Panc1 (cell line): ENCODE measurements around the gene FRMD4A. TPM values are rescaled to one million over a fixed set of nuclear protein-coding genes. Genes with fewer than 3 reads are reported as not detected.

ENCODE experiments used
- ATAC-seq: fragments of 200-7000 bp; cut with Tn5 transposase; 2 replicates; pipeline ENCODE4 v1.9.1; 2020; ENCODE audit warnings: mild to moderate bottlenecking, moderate library complexity
- BruUV-seq: library from RNA; stranded (reverse); fragments of 400-500 nt; replicated peaks from 2 replicates; lab custom pipeline; 2021; lab: Mats Ljungman, UMichigan
- CTCF ChIA-PET: fragments of 300-600 bp; sonication (Branson Sonifier 250); formaldehyde crosslinking; loops from one replicate; lab custom pipeline; 2022; ENCODE audit warnings: antibody characterized with exemption; lab: Charles Lee
- POLR2A ChIA-PET: fragments of 300-600 bp; sonication (Branson Sonifier 250); formaldehyde crosslinking; loops from one replicate; lab custom pipeline; 2022; ENCODE audit warnings: antibody characterized with exemption; lab: Charles Lee
- DNase-seq: peaks from one replicate; pipeline ENCODE4 v3.0.0-alpha.2; 2010; ENCODE audit warnings: low read depth, low spot score
- H3K27ac ChIP-seq: 2 replicates; pipeline ENCODE4 v1.5.1; 2011; ENCODE audit warnings: mild to moderate bottlenecking, low read length, inconsistent platforms
- H3K27me3 ChIP-seq: fragments of 200-500 bp; sonication (Bioruptor generic); 2 replicates; pipeline ENCODE4 v1.6.0; 2014; ENCODE audit warnings: low read length, inconsistent platforms; ENCODE audit not compliant: control insufficient read depth, insufficient read depth
- H3K36me3 ChIP-seq: fragments of 200-500 bp; sonication (Bioruptor generic); 2 replicates; pipeline ENCODE4 v1.5.1; 2014; ENCODE audit warnings: inconsistent platforms, mild to moderate bottlenecking, low read length, moderate library complexity; ENCODE audit not compliant: control insufficient read depth, insufficient read depth
- H3K4me1 ChIP-seq: 2 replicates; pipeline ENCODE4 v1.5.1; 2011; ENCODE audit warnings: inconsistent platforms, mild to moderate bottlenecking, low read length, moderate library complexity; ENCODE audit not compliant: control insufficient read depth, insufficient read depth
- H3K4me3 ChIP-seq, 2 experiments: 2 replicates each; pipeline ENCODE4 v1.5.1; 2011 to 2012; ENCODE audit warnings: low read depth in 2 of 2, low read length in 2 of 2, mild to moderate bottlenecking in 2 of 2, inconsistent platforms in 1 of 2, moderate library complexity in 1 of 2
- H3K9me3 ChIP-seq: fragments of 200-500 bp; sonication (Bioruptor generic); 2 replicates; pipeline ENCODE4 v1.5.1; 2014; ENCODE audit warnings: low read depth, mild to moderate bottlenecking, inconsistent platforms, low read length, moderate library complexity; ENCODE audit not compliant: control insufficient read depth, insufficient read depth
- POLR2AphosphoS5 ChIP-seq: IDR thresholded peaks from 2 replicates; pipeline ENCODE4 v1.6.1; 2012; ENCODE audit warnings: mild to moderate bottlenecking, low read depth, low read length, moderate library complexity
- SIN3A ChIP-seq: IDR thresholded peaks from 2 replicates; pipeline ENCODE4 v1.6.1; 2012; ENCODE audit warnings: low read depth, mild to moderate bottlenecking, low read length, moderate library complexity, borderline replicate concordance; ENCODE audit not compliant: insufficient read depth
- TCF7L2 ChIP-seq: IDR thresholded peaks from 2 replicates; pipeline ENCODE4 v1.6.1; 2011; ENCODE audit warnings: mild to moderate bottlenecking, low read depth, low read length, inconsistent platforms
- in situ Hi-C: cut with HindIII; loops from 2 replicates; pipeline ENCODE4 v1.10.0; 2016; ENCODE audit warnings: low sequenced_read_pairs, low pct_unique_long_range_greater_than_20kb
- intact Hi-C: fragments of 100-400 bp; cut with micrococcal nuclease; formaldehyde crosslinking; loops from one replicate; pipeline ENCODE4 v1.10.0; 2022; ENCODE audit not compliant: unreplicated experiment
- total RNA-seq: library from RNA; stranded (reverse); gene quantifications from one replicate; pipeline ENCODE4 v1.2.1, GENCODE V29; 2021; ENCODE audit not compliant: unreplicated experiment
- TF ChIP-seq, protein P1 (sequence below): fragments of 450-650 bp; IDR thresholded peaks from 2 replicates; pipeline ENCODE4 v1.5.1; 2017; ENCODE audit warnings: mild to moderate bottlenecking
- TF ChIP-seq, protein P2 (sequence below), 2 experiments: IDR thresholded peaks; 2 replicates each; pipeline ENCODE4 v1.6.1; 2011 to 2012; ENCODE audit warnings: low read depth in 2 of 2, control low read depth in 1 of 2, low read length in 1 of 2, mild to moderate bottlenecking in 1 of 2, moderate library complexity in 1 of 2; ENCODE audit not compliant: insufficient read depth in 1 of 2

The FRMD4A gene
- total RNA-seq, 1 experiment from 2014 or later: 7.1 TPM

GRCh38 chr10:14378387-14378960 is 47.8 kb upstream of the FRMD4A start:
- H3K4me1 ChIP-seq: no peaks in the 10 kb centered on the region
- TF ChIP-seq, protein P1, sequence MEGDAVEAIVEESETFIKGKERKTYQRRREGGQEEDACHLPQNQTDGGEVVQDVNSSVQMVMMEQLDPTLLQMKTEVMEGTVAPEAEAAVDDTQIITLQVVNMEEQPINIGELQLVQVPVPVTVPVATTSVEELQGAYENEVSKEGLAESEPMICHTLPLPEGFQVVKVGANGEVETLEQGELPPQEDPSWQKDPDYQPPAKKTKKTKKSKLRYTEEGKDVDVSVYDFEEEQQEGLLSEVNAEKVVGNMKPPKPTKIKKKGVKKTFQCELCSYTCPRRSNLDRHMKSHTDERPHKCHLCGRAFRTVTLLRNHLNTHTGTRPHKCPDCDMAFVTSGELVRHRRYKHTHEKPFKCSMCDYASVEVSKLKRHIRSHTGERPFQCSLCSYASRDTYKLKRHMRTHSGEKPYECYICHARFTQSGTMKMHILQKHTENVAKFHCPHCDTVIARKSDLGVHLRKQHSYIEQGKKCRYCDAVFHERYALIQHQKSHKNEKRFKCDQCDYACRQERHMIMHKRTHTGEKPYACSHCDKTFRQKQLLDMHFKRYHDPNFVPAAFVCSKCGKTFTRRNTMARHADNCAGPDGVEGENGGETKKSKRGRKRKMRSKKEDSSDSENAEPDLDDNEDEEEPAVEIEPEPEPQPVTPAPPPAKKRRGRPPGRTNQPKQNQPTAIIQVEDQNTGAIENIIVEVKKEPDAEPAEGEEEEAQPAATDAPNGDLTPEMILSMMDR: no peak
- TF ChIP-seq POLR2AphosphoS5: no peak
- TF ChIP-seq, protein P2, sequence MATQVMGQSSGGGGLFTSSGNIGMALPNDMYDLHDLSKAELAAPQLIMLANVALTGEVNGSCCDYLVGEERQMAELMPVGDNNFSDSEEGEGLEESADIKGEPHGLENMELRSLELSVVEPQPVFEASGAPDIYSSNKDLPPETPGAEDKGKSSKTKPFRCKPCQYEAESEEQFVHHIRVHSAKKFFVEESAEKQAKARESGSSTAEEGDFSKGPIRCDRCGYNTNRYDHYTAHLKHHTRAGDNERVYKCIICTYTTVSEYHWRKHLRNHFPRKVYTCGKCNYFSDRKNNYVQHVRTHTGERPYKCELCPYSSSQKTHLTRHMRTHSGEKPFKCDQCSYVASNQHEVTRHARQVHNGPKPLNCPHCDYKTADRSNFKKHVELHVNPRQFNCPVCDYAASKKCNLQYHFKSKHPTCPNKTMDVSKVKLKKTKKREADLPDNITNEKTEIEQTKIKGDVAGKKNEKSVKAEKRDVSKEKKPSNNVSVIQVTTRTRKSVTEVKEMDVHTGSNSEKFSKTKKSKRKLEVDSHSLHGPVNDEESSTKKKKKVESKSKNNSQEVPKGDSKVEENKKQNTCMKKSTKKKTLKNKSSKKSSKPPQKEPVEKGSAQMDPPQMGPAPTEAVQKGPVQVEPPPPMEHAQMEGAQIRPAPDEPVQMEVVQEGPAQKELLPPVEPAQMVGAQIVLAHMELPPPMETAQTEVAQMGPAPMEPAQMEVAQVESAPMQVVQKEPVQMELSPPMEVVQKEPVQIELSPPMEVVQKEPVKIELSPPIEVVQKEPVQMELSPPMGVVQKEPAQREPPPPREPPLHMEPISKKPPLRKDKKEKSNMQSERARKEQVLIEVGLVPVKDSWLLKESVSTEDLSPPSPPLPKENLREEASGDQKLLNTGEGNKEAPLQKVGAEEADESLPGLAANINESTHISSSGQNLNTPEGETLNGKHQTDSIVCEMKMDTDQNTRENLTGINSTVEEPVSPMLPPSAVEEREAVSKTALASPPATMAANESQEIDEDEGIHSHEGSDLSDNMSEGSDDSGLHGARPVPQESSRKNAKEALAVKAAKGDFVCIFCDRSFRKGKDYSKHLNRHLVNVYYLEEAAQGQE (IDR thresholded peaks at IDR 0.05; ENCODE audit: insufficient read depth in 1 of 2, low read depth in 2 of 2, low read length in 1 of 2): no peak
- TF ChIP-seq TCF7L2: no peak
- no peak for TF ChIP-seq SIN3A
- no TSS peak for BruUV-seq
- ATAC-seq (no peak), DNase-seq (no peak)
- H3K36me3 ChIP-seq: no peaks in the 10 kb centered on the region
- intact Hi-C loops (no loop called here), in situ Hi-C loops (no loop called here)
- ChIA-PET POLR2A (no interaction called here), CTCF (no interaction called here)
- no peak overlapping the region for H3K27ac ChIP-seq
- H3K4me3 ChIP-seq: no peak overlapping the region
- no peaks in the 10 kb centered on the region for H3K9me3 ChIP-seq
- no peaks in the 10 kb centered on the region for H3K27me3 ChIP-seq

DNA sequence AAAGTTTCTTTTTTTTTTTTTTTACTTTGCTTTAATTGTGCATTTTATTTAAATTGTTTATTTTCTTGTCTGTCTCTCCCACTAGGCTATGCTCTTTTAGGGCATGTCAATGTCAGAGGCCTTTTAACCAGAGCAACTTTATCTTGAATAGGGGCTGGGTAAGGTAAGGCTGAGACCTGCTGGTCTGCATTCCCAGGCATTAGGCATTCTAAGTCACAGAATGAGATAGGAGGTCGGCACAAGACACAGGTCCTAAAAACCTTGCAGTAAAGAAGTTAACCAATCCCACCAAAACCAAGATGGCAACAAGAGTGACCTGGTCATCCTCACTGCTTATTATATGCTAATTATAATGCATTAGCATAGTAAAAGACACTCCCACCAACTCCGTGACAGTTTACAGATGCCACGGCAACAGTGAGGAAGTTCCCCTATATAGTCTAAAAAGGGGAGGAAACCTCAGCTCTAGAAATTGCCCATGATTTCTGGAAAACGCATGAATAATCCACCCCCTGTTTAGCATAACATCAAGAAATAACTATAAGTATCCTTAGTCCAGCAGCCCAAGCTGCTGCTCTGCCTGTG is 47.0 kb upstream of the FRMD4A start:
- POLR2A ChIA-PET: no interaction called here
- H3K27ac ChIP-seq: no peak overlapping the region
- no peaks in the 10 kb centered on the region for H3K9me3 ChIP-seq
- H3K36me3 ChIP-seq: no peaks in the 10 kb centered on the region
- no peaks in the 10 kb centered on the region for H3K4me1 ChIP-seq
- no peak overlapping the region for H3K4me3 ChIP-seq
- intact Hi-C loops: no loop called here
- TF ChIP-seq SIN3A: no peak
- no peak for TF ChIP-seq TCF7L2
- TF ChIP-seq, protein P1: no peak
- TF ChIP-seq POLR2AphosphoS5: no peak
- TF ChIP-seq, protein P2 (IDR thresholded peaks at IDR 0.05; ENCODE audit: insufficient read depth in 1 of 2, low read depth in 2 of 2, low read length in 1 of 2): no peak
- no peak for DNase-seq
- BruUV-seq: no TSS peak
- CTCF ChIA-PET: no interaction called here
- in situ Hi-C loops: no loop called here
- ATAC-seq: no peak
- no peaks in the 10 kb centered on the region for H3K27me3 ChIP-seq
